Neural crest cell (in vitro differentiated cells): ENCODE results near the gene HMCN2. TPM values are rescaled to one million over a fixed set of nuclear protein-coding genes. Genes with fewer than 3 reads are reported as not detected.

Experiments used
- DNase-seq: peaks from one replicate; pipeline ENCODE4 v3.0.0; 2021; ENCODE audit warnings: low read depth, mixed read lengths, low spot score
- H3K27ac Mint-ChIP-seq: one replicate; pipeline ENCODE4 v1.8.0; 2021; ENCODE audit warnings: mild to moderate bottlenecking, mixed read lengths; ENCODE audit not compliant: unreplicated experiment
- H3K27me3 Mint-ChIP-seq: 2 replicates; pipeline ENCODE4 v1.8.0; 2021; ENCODE audit warnings: low read depth, mild to moderate bottlenecking, mixed read lengths
- H3K36me3 Mint-ChIP-seq: 2 replicates; pipeline ENCODE4 v1.8.0; 2021; ENCODE audit warnings: low read depth, mild to moderate bottlenecking, mixed read lengths
- H3K4me1 Mint-ChIP-seq: 2 replicates; pipeline ENCODE4 v1.8.0; 2021; ENCODE audit warnings: mixed read lengths
- H3K4me3 Mint-ChIP-seq: one replicate; pipeline ENCODE4 v1.8.0; 2021; ENCODE audit warnings: mild to moderate bottlenecking, mixed read lengths
- H3K9me3 Mint-ChIP-seq: 2 replicates; pipeline ENCODE4 v1.8.0; 2021; ENCODE audit warnings: mixed read lengths
- CTCF ChIP-seq: fragments of 200-600 bp; sonication (generic); conservative IDR thresholded peaks from 2 replicates; pipeline ENCODE4 v1.5.0; 2021; ENCODE audit warnings: antibody characterized with exemption, mild to moderate bottlenecking
- total RNA-seq: library from RNA; stranded (reverse); gene quantifications from 2 replicates; pipeline ENCODE4 v1.2.1, GENCODE V29; 2021

The HMCN2 gene
- total RNA-seq, 1 donor from 2014 or later = not detected

DNA sequence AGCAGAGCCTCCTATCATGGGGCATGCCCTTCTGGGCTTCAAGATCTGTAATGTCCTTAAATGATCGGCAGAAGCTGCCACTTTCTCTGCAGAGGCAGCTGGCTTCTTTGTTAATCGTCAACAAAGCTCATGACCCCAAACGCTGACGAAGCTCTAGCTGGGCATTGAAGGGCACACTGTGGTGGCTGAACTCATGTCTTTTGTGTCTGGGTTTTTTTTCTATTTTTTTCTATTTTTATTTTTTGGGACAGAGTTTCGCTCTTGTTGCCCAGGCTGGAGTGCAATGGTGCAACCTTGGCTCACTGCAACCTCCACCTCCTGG lies 114.0 kb downstream of the HMCN2 start:
- H3K4me3 Mint-ChIP-seq = no peak overlapping the region
- no peaks in the 10 kb centered on the region for H3K27me3 Mint-ChIP-seq
- no peaks in the 10 kb centered on the region for H3K9me3 Mint-ChIP-seq
- DNase-seq = no peak
- no peaks in the 10 kb centered on the region for H3K36me3 Mint-ChIP-seq
- TF ChIP-seq CTCF = no peak
- H3K4me1 Mint-ChIP-seq = peaks cover 4% of the 10 kb centered on the region
- no peak overlapping the region for H3K27ac Mint-ChIP-seq

- DNase-seq = no peak
- no peak overlapping the region for H3K4me3 Mint-ChIP-seq
- no peak for TF ChIP-seq CTCF
- no peaks in the 10 kb centered on the region for H3K27me3 Mint-ChIP-seq
- H3K36me3 Mint-ChIP-seq = no peaks in the 10 kb centered on the region
- no peaks in the 10 kb centered on the region for H3K9me3 Mint-ChIP-seq
- H3K4me1 Mint-ChIP-seq = peaks cover 4% of the 10 kb centered on the region
- H3K27ac Mint-ChIP-seq = peak overlapping the region; percentile 68
Measured at GRCh38 chr9:130380920-130381469, 115.4 kb downstream of the HMCN2 start.

- no peaks in the 10 kb centered on the region for H3K27me3 Mint-ChIP-seq
- no peak overlapping the region for H3K27ac Mint-ChIP-seq
- DNase-seq = no peak
- no peaks in the 10 kb centered on the region for H3K9me3 Mint-ChIP-seq
- H3K4me3 Mint-ChIP-seq = no peak overlapping the region
- TF ChIP-seq CTCF = no peak
- peaks cover 4% of the 10 kb centered on the region for H3K4me1 Mint-ChIP-seq
- no peaks in the 10 kb centered on the region for H3K36me3 Mint-ChIP-seq
Measured at GRCh38 chr9:130381660-130382059, 116.1 kb downstream of the HMCN2 start.

DNA sequence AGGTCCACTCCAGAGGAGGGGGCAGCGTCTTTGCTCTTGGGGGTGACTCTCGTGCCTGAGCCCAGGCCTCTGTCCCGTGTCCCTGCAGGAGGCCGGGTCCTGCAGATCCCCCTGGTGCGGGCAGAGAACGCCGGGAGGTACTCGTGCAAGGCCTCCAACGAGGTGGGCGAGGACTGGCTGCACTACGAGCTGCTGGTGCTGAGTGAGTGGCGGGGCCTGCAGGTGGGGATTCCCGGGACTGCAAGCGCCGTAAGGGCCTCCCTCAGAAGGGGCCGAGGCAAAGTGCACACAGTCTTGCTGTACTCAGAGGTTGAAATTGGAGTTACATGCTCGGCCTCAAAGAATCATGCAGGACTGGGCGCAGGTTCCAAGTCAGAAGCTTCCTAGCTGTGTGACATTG lies 116.5 kb downstream of the HMCN2 start:
- no peak overlapping the region for H3K4me3 Mint-ChIP-seq
- no peak for DNase-seq

GRCh38 chr9:130382636-130383349 lies 117.2 kb downstream of the HMCN2 start:
- Mint-ChIP-seq H3K4me3 (no peak overlapping the region), H3K36me3 (no peaks in the 10 kb centered on the region), H3K27me3 (no peaks in the 10 kb centered on the region), H3K9me3 (no peaks in the 10 kb centered on the region), H3K27ac (no peak overlapping the region), H3K4me1 (peaks cover 4% of the 10 kb centered on the region)
- no peak for TF ChIP-seq CTCF
- no peak for DNase-seq

More for the DNA sequence above, 116.5 kb downstream of the HMCN2 start:
- H3K27me3 Mint-ChIP-seq = no peaks in the 10 kb centered on the region
- no peaks in the 10 kb centered on the region for H3K9me3 Mint-ChIP-seq
- no peak for TF ChIP-seq CTCF
- H3K27ac Mint-ChIP-seq = no peak overlapping the region
- H3K4me1 Mint-ChIP-seq = peaks cover 4% of the 10 kb centered on the region
- H3K36me3 Mint-ChIP-seq = no peaks in the 10 kb centered on the region
